Measurements from ENCODE around the gene FBXW11.
"Not testable (repeated sequence)": the region's sequence is repeated elsewhere in the genome, so short reads cannot be mapped to it uniquely, and the experiment has no call there.

FBXW11 gene

GRCh38 chr5:171906703-171907590, 99.5 kb downstream of the FBXW11 start:
- no peak for DNase-seq

GRCh38 chr5:171906066-171906570, 100.3 kb downstream of the FBXW11 start:
- DNase-seq: no peak

GRCh38 chr5:171904886-171905285, 101.6 kb downstream of the FBXW11 start:
- no peak for DNase-seq

- DNase-seq: no peak
Observed at GRCh38 chr5:171901764-171902163, 104.7 kb downstream of the FBXW11 start.

- DNase-seq: no peak
Observed at GRCh38 chr5:171899792-171900191, 106.6 kb downstream of the FBXW11 start.

- no peak for DNase-seq
Observed at GRCh38 chr5:171898879-171899278, 107.6 kb downstream of the FBXW11 start.

- DNase-seq: no peak
Observed at GRCh38 chr5:171898386-171898785, 108.1 kb downstream of the FBXW11 start.

- no peak for DNase-seq
Observed at GRCh38 chr5:171897231-171897630, 109.2 kb downstream of the FBXW11 start.

- DNase-seq: no peak
Observed at GRCh38 chr5:171895081-171895480, 111.4 kb downstream of the FBXW11 start.

GRCh38 chr5:171893290-171893886, 113.0 kb downstream of the FBXW11 start:
- DNase-seq: no peak

GRCh38 chr5:171891595-171891994, 114.8 kb downstream of the FBXW11 start:
- no peak for DNase-seq

- DNase-seq: no peak
Observed at GRCh38 chr5:171891150-171891549, 115.3 kb downstream of the FBXW11 start.

GRCh38 chr5:171888051-171888481, 118.4 kb downstream of the FBXW11 start:
- DNase-seq: no peak

GRCh38 chr5:171886037-171886436, 120.4 kb downstream of the FBXW11 start:
- DNase-seq: not testable (repeated sequence)

GRCh38 chr5:171882118-171882517, 124.3 kb downstream of the FBXW11 start:
- DNase-seq: no peak

GRCh38 chr5:171874234-171874633, 132.2 kb downstream of the FBXW11 start:
- DNase-seq: no peak

GRCh38 chr5:171872666-171873065, 133.8 kb downstream of the FBXW11 start:
- DNase-seq: no peak

GRCh38 chr5:171871711-171872110, 134.7 kb downstream of the FBXW11 start:
- no peak for DNase-seq

- no peak for DNase-seq
Observed at GRCh38 chr5:171869956-171870355, 136.5 kb downstream of the FBXW11 start.

GRCh38 chr5:171868236-171868635, 138.2 kb downstream of the FBXW11 start:
- no peak for DNase-seq

- DNase-seq: no peak
Observed at GRCh38 chr5:171867786-171868185, 138.7 kb downstream of the FBXW11 start.

GRCh38 chr5:171865471-171865870, 141.0 kb downstream of the FBXW11 start:
- no peak for DNase-seq

GRCh38 chr5:171863935-171864334, 142.5 kb downstream of the FBXW11 start:
- DNase-seq: no peak

- no peak for DNase-seq
Observed at GRCh38 chr5:171862624-171863023, 143.8 kb downstream of the FBXW11 start.
